ENCODE measurements around the gene ZNF140.

DNA sequence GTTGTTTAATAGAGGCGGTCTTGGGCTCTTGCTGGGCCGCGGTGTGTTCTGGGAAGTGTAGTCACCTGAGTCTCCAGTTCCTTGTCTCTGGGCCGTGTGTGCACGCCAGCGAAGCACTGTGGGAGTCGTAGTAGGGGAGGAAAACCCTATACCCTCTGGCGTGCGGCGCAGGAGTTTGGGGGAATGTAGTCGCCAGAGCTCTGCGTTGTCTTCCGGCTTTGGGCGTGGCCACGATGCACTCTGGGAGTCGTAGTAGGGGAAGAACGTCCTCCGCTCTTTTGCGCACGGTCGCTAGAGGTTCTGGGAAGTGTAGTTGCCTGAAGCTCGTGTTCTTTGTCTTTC lies 726 bp upstream of the ZNF140 start:
- no peak for TF ChIP-seq EZH2 (IDR thresholded peaks at IDR 0.05; ENCODE audit: low read length, unreplicated experiment)
- no peak for TF ChIP-seq CTCF (conservative IDR thresholded peaks at IDR 0.05; ENCODE audit: low read depth, low read length)
